ENCODE data around the gene ZNF335.

- TF ChIP-seq CTCF (IDR thresholded peaks at IDR 0.05; ENCODE audit: poor library complexity) (no peak), EZH2 (IDR thresholded peaks at IDR 0.05; ENCODE audit: borderline replicate concordance) (no peak), EZH2phosphoT487 (IDR thresholded peaks at IDR 0.05; ENCODE audit: low read depth, severe bottlenecking, unreplicated experiment) (no peak)
These were observed 26.9 kb downstream of the ZNF335 start for GRCh38 chr20:45944965-45945677.
